Kidney (tissue), 14 donors: ENCODE results near the gene USH1G. TPM values are rescaled to one million over a fixed set of nuclear protein-coding genes. Genes with fewer than 3 reads are reported as not detected.
"Not testable (repeated sequence)": the region's sequence is repeated elsewhere in the genome, so short reads cannot be mapped to it uniquely, and the experiment has no call there.

Source experiments
- DNase-seq, 5 donors: peaks; one replicate each; pipeline ENCODE4 v3.0.0-alpha.2; 2013 to 2020
- FAIRE-seq: peaks from 2 replicates; lab custom pipeline; 2012; peaks lifted over from hg19 to GRCh38; lab: Jason Lieb, UNC
- H3K27ac ChIP-seq, 2 donors: one replicate each; pipeline ENCODE4 v1.7.0; 2013; ENCODE audit warnings: low read depth in 2 of 2, low read length in 2 of 2, inconsistent platforms in 1 of 2
- H3K27me3 ChIP-seq: one replicate; pipeline ENCODE4 v1.7.1; 2013; ENCODE audit warnings: low read length, inconsistent platforms; ENCODE audit not compliant: control insufficient read depth, insufficient read depth
- H3K36me3 ChIP-seq, 3 donors: one replicate each; pipeline versions ENCODE4 v1.7.0 to v1.7.1; 2013; ENCODE audit warnings: low read length in 3 of 3, control low read depth in 1 of 3, inconsistent platforms in 1 of 3; ENCODE audit not compliant: insufficient read depth in 3 of 3, control insufficient read depth in 2 of 3
- H3K4me1 ChIP-seq, 3 donors: one replicate each; pipeline versions ENCODE4 v1.7.0 to v1.7.1; 2013; ENCODE audit warnings: low read length in 3 of 3, inconsistent platforms in 1 of 3, low read depth in 1 of 3; ENCODE audit not compliant: control insufficient read depth in 2 of 3, insufficient read depth in 2 of 3
- H3K4me3 ChIP-seq, 3 donors: one replicate each; pipeline versions ENCODE4 v1.7.0 to v1.8.1; 2013; ENCODE audit warnings: low read length in 3 of 3, control low read depth in 1 of 3, inconsistent platforms in 1 of 3
- H3K9ac ChIP-seq, 3 donors: one replicate each; pipeline versions ENCODE4 v1.7.0 to v1.7.1; 2013; ENCODE audit warnings: low read length in 3 of 3, control low read depth in 1 of 3, inconsistent platforms in 1 of 3
- H3K9me3 ChIP-seq, 3 donors: one replicate each; pipeline versions ENCODE4 v1.7.0 to v1.7.1; 2013; ENCODE audit warnings: low read length in 3 of 3, control low read depth in 1 of 3, inconsistent platforms in 1 of 3; ENCODE audit not compliant: control insufficient read depth in 2 of 3, insufficient read depth in 1 of 3
- intact Hi-C: fragments of 100-400 bp; cut with DNase I; formaldehyde crosslinking; loops from one replicate; pipeline ENCODE4 v1.11.1; 2022
- polyA plus RNA-seq: library from polyadenylated mRNA; stranded (reverse); fragments of 350-450 nt; fragmentation: Illumina TruSeq; extraction: RNeasy Lipid Tissue Mini Kit (QIAGEN cat#74804); gene quantifications from one replicate; pipeline ENCODE4 v1.2.3, GENCODE V29; 2014; ENCODE audit warnings: low read depth, low replicate concordance; ENCODE audit not compliant: insufficient read depth
- total RNA-seq: library from RNA; stranded (reverse); fragmentation: NEBNext Ultra II Directional; extraction: Animal tissue kit (Norgen Biotek cat#: 25700); gene quantifications from one replicate; pipeline ENCODE4 v1.2.1, GENCODE V29; 2021
- TF ChIP-seq, protein P1 (sequence below): IDR thresholded peaks from 3 replicates; pipeline ENCODE4 v1.5.1; 2012; ENCODE audit warnings: mild to moderate bottlenecking, moderate library complexity, borderline replicate concordance; ENCODE audit not compliant: insufficient read depth; ENCODE audit errors: extremely low read depth
- donor health status: control.
- donor health status: control.
- donor health status: control.
- donor health status: control.
- donor health status: control.
- donor health status: DM: yes; HTN: yes; CAD: no.
- donor health status: Normal renal cell carcinoma (clear cell type).

The USH1G gene
- total and polyA plus RNA-seq, 2 donors from 2014 or later = 0.17 to 0.22 TPM

DNA sequence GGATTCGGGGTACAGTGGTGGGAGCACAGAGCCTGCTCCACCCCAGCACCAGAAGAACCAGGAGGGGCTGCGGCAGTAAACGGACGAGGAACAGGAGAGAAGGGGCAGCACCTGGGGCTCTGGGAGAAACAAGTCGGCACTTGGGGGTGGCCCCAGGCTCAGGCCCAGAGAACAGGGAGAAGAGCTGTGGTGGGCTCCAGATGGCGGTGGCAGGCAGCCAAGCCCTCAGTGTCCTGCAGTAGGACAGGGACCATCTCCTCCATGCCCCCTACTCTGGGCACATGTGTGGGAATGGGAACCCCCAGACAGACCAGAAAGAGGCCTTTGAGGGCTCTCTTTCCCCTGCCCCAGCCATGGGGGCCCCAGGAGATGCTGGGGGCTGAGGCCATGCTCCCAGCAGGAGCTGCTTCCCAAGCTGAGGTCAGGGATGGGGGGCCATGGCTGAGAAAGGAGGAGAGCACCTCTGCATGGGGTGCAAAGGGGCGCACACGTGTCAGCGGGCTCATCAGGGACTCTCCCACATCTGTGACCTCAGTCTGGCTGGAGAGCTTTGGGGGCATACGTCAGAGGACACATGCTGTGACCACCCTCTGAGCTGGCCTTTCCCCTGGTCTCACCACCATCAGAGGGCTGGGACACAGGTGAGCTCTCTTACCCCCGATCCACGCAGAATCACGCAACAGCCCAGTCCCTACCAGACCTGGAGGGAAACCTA, 6.8 kb downstream of the USH1G start:
- Histone ChIP-seq H3K36me3 (no peaks in the 10 kb centered on the region), H3K9me3 (no peaks in the 10 kb centered on the region), H3K27ac (no peak overlapping the region), H3K27me3 (no peaks in the 10 kb centered on the region), H3K9ac (no peak overlapping the region), H3K4me1 (peaks cover 0 to 2% (median 0%) of the 10 kb centered on the region in 3 donors), H3K4me3 (no peak overlapping the region)
- TF ChIP-seq, protein P1, sequence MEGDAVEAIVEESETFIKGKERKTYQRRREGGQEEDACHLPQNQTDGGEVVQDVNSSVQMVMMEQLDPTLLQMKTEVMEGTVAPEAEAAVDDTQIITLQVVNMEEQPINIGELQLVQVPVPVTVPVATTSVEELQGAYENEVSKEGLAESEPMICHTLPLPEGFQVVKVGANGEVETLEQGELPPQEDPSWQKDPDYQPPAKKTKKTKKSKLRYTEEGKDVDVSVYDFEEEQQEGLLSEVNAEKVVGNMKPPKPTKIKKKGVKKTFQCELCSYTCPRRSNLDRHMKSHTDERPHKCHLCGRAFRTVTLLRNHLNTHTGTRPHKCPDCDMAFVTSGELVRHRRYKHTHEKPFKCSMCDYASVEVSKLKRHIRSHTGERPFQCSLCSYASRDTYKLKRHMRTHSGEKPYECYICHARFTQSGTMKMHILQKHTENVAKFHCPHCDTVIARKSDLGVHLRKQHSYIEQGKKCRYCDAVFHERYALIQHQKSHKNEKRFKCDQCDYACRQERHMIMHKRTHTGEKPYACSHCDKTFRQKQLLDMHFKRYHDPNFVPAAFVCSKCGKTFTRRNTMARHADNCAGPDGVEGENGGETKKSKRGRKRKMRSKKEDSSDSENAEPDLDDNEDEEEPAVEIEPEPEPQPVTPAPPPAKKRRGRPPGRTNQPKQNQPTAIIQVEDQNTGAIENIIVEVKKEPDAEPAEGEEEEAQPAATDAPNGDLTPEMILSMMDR = no peak
- intact Hi-C loops = no loop called here
- FAIRE-seq = no peak
- DNase-seq = peak in 1 of 5 donors; percentile 41

DNA sequence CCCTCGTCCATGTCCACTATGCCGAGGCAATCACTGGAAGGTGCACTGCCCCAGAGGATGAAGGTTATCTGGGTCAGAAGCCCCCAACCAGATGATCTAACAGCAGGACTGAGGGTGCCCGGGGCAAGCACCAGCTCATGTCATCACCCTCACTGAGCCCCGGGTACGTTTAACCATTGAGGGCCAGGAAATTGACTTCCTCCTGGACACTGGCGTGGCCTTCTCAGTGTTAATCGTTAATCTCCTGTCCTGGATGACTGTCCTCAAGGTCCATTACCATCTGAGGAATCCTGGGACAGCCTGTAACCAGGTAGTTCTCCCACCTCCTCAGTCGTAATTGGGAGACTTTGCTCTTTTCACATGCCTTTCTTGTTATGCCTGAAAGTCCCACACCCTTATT, 11.6 kb downstream of the USH1G start:
- H3K9ac ChIP-seq, H3K36me3 ChIP-seq, H3K27me3 ChIP-seq, DNase-seq, H3K4me1 ChIP-seq, H3K4me3 ChIP-seq, FAIRE-seq, intact Hi-C loops, H3K9me3 ChIP-seq, H3K27ac ChIP-seq: not testable (repeated sequence)

DNA sequence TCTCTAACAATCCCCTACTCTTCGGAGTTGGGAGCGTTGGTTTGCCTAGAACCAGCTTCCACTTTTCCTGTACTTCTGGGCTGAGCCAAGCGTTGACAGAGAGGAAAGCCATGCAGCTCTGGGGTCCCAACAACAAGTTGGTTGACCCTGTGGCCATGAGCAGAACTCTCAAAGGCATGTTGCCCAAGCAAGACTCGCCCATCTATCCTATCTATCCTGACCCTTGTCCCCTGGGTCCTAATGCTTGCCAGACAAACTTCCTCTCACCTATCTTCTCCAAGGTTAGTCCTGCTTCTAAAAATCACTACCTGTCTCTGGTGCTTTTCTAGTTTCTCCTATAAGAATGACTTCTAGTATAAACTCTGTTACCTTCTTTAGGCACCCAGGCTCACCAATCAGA, 14.0 kb downstream of the USH1G start:
- H3K4me1 ChIP-seq, H3K36me3 ChIP-seq, H3K4me3 ChIP-seq, H3K9me3 ChIP-seq, H3K27ac ChIP-seq, FAIRE-seq, H3K27me3 ChIP-seq, DNase-seq, intact Hi-C loops, H3K9ac ChIP-seq: not testable (repeated sequence)

DNA sequence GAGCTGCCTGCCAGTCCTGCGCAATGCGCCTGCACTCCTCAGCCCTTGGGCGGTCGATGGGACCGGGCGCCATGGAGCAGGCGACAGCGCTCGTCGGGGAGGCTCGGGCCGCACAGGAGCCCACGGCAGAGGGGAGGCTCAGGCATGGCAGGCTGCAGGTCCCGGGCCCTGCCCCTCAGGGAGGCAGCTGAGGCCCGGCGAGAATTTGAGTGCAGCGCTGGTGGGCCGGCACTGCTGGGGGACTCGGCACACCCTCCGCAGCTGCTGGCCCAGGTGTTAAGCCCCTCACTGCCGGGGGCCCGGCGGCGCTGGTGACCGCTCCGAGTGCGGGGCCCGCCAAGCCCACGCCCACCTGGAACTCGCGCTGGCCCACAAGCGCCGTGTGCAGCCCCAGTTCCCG, 16.0 kb downstream of the USH1G start:
- Histone ChIP-seq H3K36me3 (no peaks in the 10 kb centered on the region), H3K9ac (no peak overlapping the region), H3K27me3 (no peaks in the 10 kb centered on the region), H3K9me3 (no peaks in the 10 kb centered on the region), H3K27ac (no peak overlapping the region), H3K4me1 (no peaks in the 10 kb centered on the region), H3K4me3 (no peak overlapping the region)
- intact Hi-C loops = no loop called here
- TF ChIP-seq, protein P1 = no peak
- DNase-seq (no peak), FAIRE-seq (no peak)

DNA sequence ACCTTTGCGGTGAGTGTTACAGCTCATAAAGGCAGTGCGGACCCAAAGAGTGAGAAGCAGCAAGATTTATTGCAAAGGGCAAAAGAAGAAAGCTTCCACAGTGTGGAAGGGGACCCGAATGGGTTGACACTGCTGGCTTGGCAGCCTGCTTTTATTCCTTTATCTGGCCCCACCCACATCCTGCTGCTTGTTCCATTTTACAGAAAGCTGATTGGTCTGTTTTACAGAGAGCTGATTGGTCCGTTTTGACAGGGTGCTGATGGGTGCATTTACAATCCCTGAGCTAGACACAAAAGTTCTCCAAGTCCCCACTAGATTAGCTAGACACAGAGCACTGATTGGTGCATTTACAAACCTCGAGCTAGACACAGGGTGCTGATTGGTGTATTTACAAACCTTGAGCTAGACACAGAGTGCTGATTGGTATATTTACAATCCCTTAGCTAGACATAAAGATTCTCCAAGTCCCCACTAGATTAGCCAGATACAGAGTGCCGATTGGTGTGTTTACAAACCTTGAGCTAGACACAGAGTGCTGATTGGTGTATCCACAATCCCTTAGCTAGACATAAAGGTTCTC, 16.8 kb downstream of the USH1G start:
- DNase-seq, H3K36me3 ChIP-seq, intact Hi-C loops, H3K27ac ChIP-seq, H3K9ac ChIP-seq, H3K9me3 ChIP-seq, H3K4me3 ChIP-seq, FAIRE-seq, H3K4me1 ChIP-seq, H3K27me3 ChIP-seq: not testable (repeated sequence)
